Activated naive CD8-positive, alpha-beta T cell treated with anti-CD3 and anti-CD28 coated beads, Interleukin-2, amount 10 ng/mL, durations not matched to agents 7 days and 5 days (primary cell): ENCODE results near the gene ZBTB4. TPM values are rescaled to one million over a fixed set of nuclear protein-coding genes. Genes with fewer than 3 reads are reported as not detected.

Experiments used
- ATAC-seq: fragments of 150-1000 bp; cut with Tn5 transposase; one replicate; pipeline ENCODE4 v1.10.0; 2021; ENCODE audit warnings: low read depth, moderate library complexity
- POLR2A ChIA-PET: fragments of 350-600 bp; sonication (Branson Sonifier 250); formaldehyde crosslinking; loops from one replicate; lab custom pipeline; 2021; ENCODE audit warnings: antibody characterized with exemption; lab: Charles Lee
- DNase-seq: peaks from one replicate; pipeline ENCODE4 v3.0.0; 2021
- H3K27ac Mint-ChIP-seq: one replicate; pipeline ENCODE4 v1.8.0; 2022; ENCODE audit warnings: mild to moderate bottlenecking, mixed read lengths
- H3K27me3 Mint-ChIP-seq: one replicate; pipeline ENCODE4 v1.8.0; 2022; ENCODE audit warnings: mild to moderate bottlenecking, moderate library complexity, mixed read lengths
- H3K36me3 Mint-ChIP-seq: one replicate; pipeline ENCODE4 v1.8.0; 2021; ENCODE audit warnings: mild to moderate bottlenecking, mixed read lengths
- H3K4me1 Mint-ChIP-seq: one replicate; pipeline ENCODE4 v1.8.0; 2021; ENCODE audit warnings: mixed read lengths
- H3K4me3 Mint-ChIP-seq: one replicate; pipeline ENCODE4 v1.8.0; 2022; ENCODE audit warnings: mild to moderate bottlenecking, moderate library complexity, mixed read lengths
- H3K9me3 Mint-ChIP-seq: one replicate; pipeline ENCODE4 v1.8.0; 2021; ENCODE audit warnings: mixed read lengths
- total RNA-seq, 2 experiments: library from RNA; stranded (reverse); gene quantifications; one replicate each; pipeline ENCODE4 v1.2.3, GENCODE V29; 2021

ZBTB4 gene
- total RNA-seq, 2 experiments from 2014 or later, result 56.0 to 58.6 TPM

- DNase-seq (no peak), ATAC-seq (no peak)
- H3K4me1 Mint-ChIP-seq, result no peaks in the 10 kb centered on the region
- H3K9me3 Mint-ChIP-seq, result no peaks in the 10 kb centered on the region
- H3K27ac Mint-ChIP-seq, result no peak overlapping the region
- peaks cover 48% of the 10 kb centered on the region for H3K36me3 Mint-ChIP-seq
- POLR2A ChIA-PET, result interaction anchor here (1.3 kb wide), 1 partner anchor 147 kb away, joined by 3 read pairs; no protein-coding TSS in a partner anchor
- no peaks in the 10 kb centered on the region for H3K27me3 Mint-ChIP-seq
- no peak overlapping the region for H3K4me3 Mint-ChIP-seq
These were observed 23.6 kb upstream of the ZBTB4 start for GRCh38 chr17:7502987-7503386.

- POLR2A ChIA-PET, result interaction anchor here (1.3 kb wide), 1 partner anchor 146 kb away, joined by 3 read pairs; no protein-coding TSS in a partner anchor
- ATAC-seq (no peak), DNase-seq (no peak)
- H3K4me1 Mint-ChIP-seq, result no peaks in the 10 kb centered on the region
- H3K27me3 Mint-ChIP-seq, result no peaks in the 10 kb centered on the region
- H3K9me3 Mint-ChIP-seq, result no peaks in the 10 kb centered on the region
- peaks cover 46% of the 10 kb centered on the region for H3K36me3 Mint-ChIP-seq
- H3K27ac Mint-ChIP-seq, result no peak overlapping the region
- H3K4me3 Mint-ChIP-seq, result no peak overlapping the region
These were observed 22.9 kb upstream of the ZBTB4 start for GRCh38 chr17:7502171-7502847.

- POLR2A ChIA-PET, result no interaction called here
- DNase-seq (no peak), ATAC-seq (no peak)
- Mint-ChIP-seq H3K36me3 (peaks cover 50% of the 10 kb centered on the region), H3K4me1 (no peaks in the 10 kb centered on the region), H3K4me3 (no peak overlapping the region), H3K27me3 (no peaks in the 10 kb centered on the region), H3K27ac (peak overlapping the region; percentile 14), H3K9me3 (no peaks in the 10 kb centered on the region)
These were observed 22.3 kb upstream of the ZBTB4 start for GRCh38 chr17:7501729-7502128.

- H3K4me1 Mint-ChIP-seq, result peaks cover 3% of the 10 kb centered on the region
- DNase-seq (no peak), ATAC-seq (no peak)
- H3K4me3 Mint-ChIP-seq, result no peak overlapping the region
- H3K36me3 Mint-ChIP-seq, result peaks cover 51% of the 10 kb centered on the region
- H3K9me3 Mint-ChIP-seq, result no peaks in the 10 kb centered on the region
- H3K27ac Mint-ChIP-seq, result no peak overlapping the region
- POLR2A ChIA-PET, result no interaction called here
- no peaks in the 10 kb centered on the region for H3K27me3 Mint-ChIP-seq
These were observed 19.7 kb upstream of the ZBTB4 start for GRCh38 chr17:7499161-7499560.

GRCh38 chr17:7497636-7498035, 18.2 kb upstream of the ZBTB4 start:
- Mint-ChIP-seq H3K27ac (no peak overlapping the region), H3K36me3 (peaks cover 52% of the 10 kb centered on the region), H3K4me3 (no peak overlapping the region), H3K4me1 (peaks cover 15% of the 10 kb centered on the region), H3K27me3 (no peaks in the 10 kb centered on the region), H3K9me3 (no peaks in the 10 kb centered on the region)
- POLR2A ChIA-PET, result no interaction called here
- ATAC-seq (no peak), DNase-seq (no peak)

GRCh38 chr17:7497228-7497627, 17.8 kb upstream of the ZBTB4 start:
- ATAC-seq, result no peak
- H3K27ac Mint-ChIP-seq, result no peak overlapping the region
- no peak overlapping the region for H3K4me3 Mint-ChIP-seq
- no peaks in the 10 kb centered on the region for H3K27me3 Mint-ChIP-seq
- POLR2A ChIA-PET, result interaction anchor here (2.0 kb wide), 1 partner anchor 13 kb away, joined by 7 read pairs; the partner anchor contains the start of gene POLR2A
- peaks cover 49% of the 10 kb centered on the region for H3K36me3 Mint-ChIP-seq
- no peak for DNase-seq
- H3K4me1 Mint-ChIP-seq, result peaks cover 15% of the 10 kb centered on the region
- no peaks in the 10 kb centered on the region for H3K9me3 Mint-ChIP-seq

- POLR2A ChIA-PET, result interaction anchor here (2.0 kb wide), 1 partner anchor 12 kb away, joined by 7 read pairs; the partner anchor contains the start of gene POLR2A
- Mint-ChIP-seq H3K4me1 (peaks cover 19% of the 10 kb centered on the region), H3K4me3 (no peak overlapping the region), H3K9me3 (no peaks in the 10 kb centered on the region), H3K27ac (peak overlapping the region; percentile 58), H3K36me3 (peaks cover 48% of the 10 kb centered on the region), H3K27me3 (no peaks in the 10 kb centered on the region)
- DNase-seq (no peak), ATAC-seq (no peak)
These were observed 17.2 kb upstream of the ZBTB4 start for GRCh38 chr17:7496470-7497183.

- H3K4me3 Mint-ChIP-seq, result no peak overlapping the region
- POLR2A ChIA-PET, result interaction anchor here (2.0 kb wide), 1 partner anchor 11 kb away, joined by 7 read pairs; the partner anchor contains the start of gene POLR2A
- H3K9me3 Mint-ChIP-seq, result no peaks in the 10 kb centered on the region
These were observed 16.5 kb upstream of the ZBTB4 start for GRCh38 chr17:7495906-7496434.

GRCh38 chr17:7493941-7494340, 14.5 kb upstream of the ZBTB4 start:
- peaks cover 36% of the 10 kb centered on the region for H3K36me3 Mint-ChIP-seq
- DNase-seq (no peak), ATAC-seq (no peak)
- H3K27ac Mint-ChIP-seq, result peak overlapping the region; percentile 57
- no peak overlapping the region for H3K4me3 Mint-ChIP-seq
- no peaks in the 10 kb centered on the region for H3K9me3 Mint-ChIP-seq
- no peaks in the 10 kb centered on the region for H3K27me3 Mint-ChIP-seq
- POLR2A ChIA-PET, result interaction anchor here (1.3 kb wide), 1 partner anchor 55 kb away, joined by 3 read pairs; no protein-coding TSS in a partner anchor
- peaks cover 37% of the 10 kb centered on the region for H3K4me1 Mint-ChIP-seq

More at GRCh38 chr17:7495906-7496434, 16.5 kb upstream of the ZBTB4 start:
- no peak overlapping the region for H3K27ac Mint-ChIP-seq
- no peaks in the 10 kb centered on the region for H3K27me3 Mint-ChIP-seq
- no peak for DNase-seq
- no peak for ATAC-seq
- peaks cover 42% of the 10 kb centered on the region for H3K36me3 Mint-ChIP-seq
- H3K4me1 Mint-ChIP-seq, result peaks cover 22% of the 10 kb centered on the region

- Mint-ChIP-seq H3K27me3 (no peaks in the 10 kb centered on the region), H3K4me3 (no peak overlapping the region), H3K27ac (no peak overlapping the region), H3K36me3 (peaks cover 35% of the 10 kb centered on the region), H3K4me1 (peaks cover 50% of the 10 kb centered on the region), H3K9me3 (no peaks in the 10 kb centered on the region)
- ATAC-seq, result no peak
- POLR2A ChIA-PET, result no interaction called here
- DNase-seq, result no peak
These were observed 12.2 kb upstream of the ZBTB4 start for GRCh38 chr17:7491583-7491982.

- Mint-ChIP-seq H3K9me3 (no peaks in the 10 kb centered on the region), H3K27me3 (no peaks in the 10 kb centered on the region), H3K4me1 (peaks cover 57% of the 10 kb centered on the region), H3K27ac (peak overlapping the region; percentile 9), H3K36me3 (peaks cover 35% of the 10 kb centered on the region), H3K4me3 (no peak overlapping the region)
- DNase-seq (no peak), ATAC-seq (no peak)
- POLR2A ChIA-PET, result interaction anchor here (0.7 to 1.3 kb wide), 3 partner anchors 14 to 124 kb away, joined by 3 to 4 read pairs (median 4); partner anchors contain the start of gene FXR2
These were observed 10.7 kb upstream of the ZBTB4 start for GRCh38 chr17:7490144-7490543.

GRCh38 chr17:7486181-7486580, 6.8 kb upstream of the ZBTB4 start:
- H3K27me3 Mint-ChIP-seq, result no peaks in the 10 kb centered on the region
- H3K27ac Mint-ChIP-seq, result peak overlapping the region; percentile 65
- peaks cover 53% of the 10 kb centered on the region for H3K4me1 Mint-ChIP-seq
- DNase-seq, result no peak
- no peaks in the 10 kb centered on the region for H3K9me3 Mint-ChIP-seq
- H3K4me3 Mint-ChIP-seq, result peak overlapping the region; percentile 94
- ATAC-seq, result no peak
- POLR2A ChIA-PET, result interaction anchor here (0.6 to 6.6 kb wide), 14 partner anchors 9 to 200 kb away, joined by 3 to 65 read pairs (median 10); partner anchors contain the start of genes ACAP1, CHRNB1, FGF11 and TMEM102
- H3K36me3 Mint-ChIP-seq, result peaks cover 25% of the 10 kb centered on the region

- no peak for ATAC-seq
- Mint-ChIP-seq H3K27me3 (no peaks in the 10 kb centered on the region), H3K9me3 (no peaks in the 10 kb centered on the region), H3K4me1 (peaks cover 50% of the 10 kb centered on the region), H3K4me3 (peak overlapping the region; percentile 94), H3K27ac (peak overlapping the region; percentile 99), H3K36me3 (peaks cover 21% of the 10 kb centered on the region)
- DNase-seq, result no peak
- POLR2A ChIA-PET, result interaction anchor here (0.6 to 6.6 kb wide), 25 partner anchors 7 to 228 kb away, joined by 3 to 65 read pairs (median 7); partner anchors contain the start of genes ACAP1, CD68, CHRNB1 and FGF11
These were observed 5.5 kb upstream of the ZBTB4 start for GRCh38 chr17:7484919-7485377.
